Vagina (tissue), 2 donors: ENCODE results near the gene GRIN2A. TPM values are rescaled to one million over a fixed set of nuclear protein-coding genes. Genes with fewer than 3 reads are reported as not detected.

Experiments used
- DNase-seq, 2 donors: peaks; one replicate each; pipeline ENCODE4 v3.0.0-alpha.2; 2017; ENCODE audit errors: extremely low spot score in 2 of 2
- H3K27ac ChIP-seq: fragments of 200-600 bp; sonication (generic); one replicate; pipeline ENCODE4 v1.5.1; 2019
- H3K27me3 ChIP-seq: fragments of 200-600 bp; sonication (generic); one replicate; pipeline ENCODE4 v1.5.1; 2019
- H3K36me3 ChIP-seq, 2 donors: fragments of 200-600 bp; sonication (generic); one replicate each; pipeline ENCODE4 v1.5.1; 2017 to 2019
- H3K4me1 ChIP-seq: fragments of 200-600 bp; sonication (generic); one replicate; pipeline ENCODE4 v1.5.1; 2019
- H3K4me3 ChIP-seq, 2 donors: fragments of 200-600 bp; sonication (generic); 1 replicate in 1 of 2; 2 replicates in 1 of 2; pipeline ENCODE4 v1.5.1; 2016 to 2019
- H3K9me3 ChIP-seq: fragments of 200-600 bp; sonication (generic); one replicate; pipeline ENCODE4 v1.5.1; 2019
- POLR2A ChIP-seq, 2 donors: fragments of 450-650 bp; IDR thresholded peaks; one replicate each; pipeline ENCODE4 v1.6.1; 2017; ENCODE audit warnings: antibody characterized with exemption in 2 of 2, mild to moderate bottlenecking in 2 of 2, moderate library complexity in 2 of 2
- POLR2AphosphoS5 ChIP-seq, 2 donors: sonication (generic); formaldehyde crosslinking; IDR thresholded peaks; one replicate each; pipeline ENCODE4 v1.9.0; 2017; ENCODE audit warnings: antibody characterized with exemption in 2 of 2, mild to moderate bottlenecking in 2 of 2, low read depth in 1 of 2; ENCODE audit not compliant: insufficient read depth in 1 of 2
- intact Hi-C: fragments of 100-400 bp; cut with DNase I; formaldehyde crosslinking; loops from one replicate; pipeline ENCODE4 v1.15.1; 2023
- total RNA-seq: library from RNA; depleted of rRNA; stranded (reverse); fragments of >200 nt; gene quantifications from one replicate; pipeline ENCODE4 v1.2.3, GENCODE V29; 2016
- TF ChIP-seq, protein P1 (sequence below), 3 experiments: fragments of 450-650 bp in 2 of 3; fragments of 200-600 bp in 1 of 3; sonication (generic) in 1 of 3; IDR thresholded peaks; one replicate each; pipeline ENCODE4 v1.5.1; 2017 to 2019; ENCODE audit warnings: antibody characterized with exemption in 3 of 3, mild to moderate bottlenecking in 2 of 3, moderate library complexity in 2 of 3

The GRIN2A gene
- total RNA-seq, 1 donor from 2014 or later, result 1.5 TPM

DNA sequence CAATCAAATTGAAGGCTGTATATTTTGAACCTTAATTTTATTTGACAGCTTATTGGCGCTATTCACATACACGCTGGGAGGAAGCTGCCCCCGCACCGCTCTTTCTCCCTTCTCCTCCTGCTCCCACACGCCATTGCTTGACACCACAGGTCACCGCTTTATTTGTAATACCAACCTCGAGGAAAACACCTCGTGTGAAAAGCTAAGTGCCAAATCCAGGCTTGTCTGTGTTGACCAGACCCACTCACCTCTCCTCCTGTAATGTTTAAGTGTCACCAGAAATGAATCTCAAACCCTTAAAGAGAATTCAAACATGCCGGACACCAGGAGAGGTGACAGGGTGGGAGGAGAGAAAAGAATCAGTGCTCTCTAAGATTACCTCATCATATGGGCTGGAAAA lies 331.4 kb downstream of the GRIN2A start:
- H3K27me3 ChIP-seq, result no peaks in the 10 kb centered on the region
- intact Hi-C loops, result no loop called here
- no peak overlapping the region for H3K27ac ChIP-seq
- no peaks in the 10 kb centered on the region for H3K36me3 ChIP-seq
- no peaks in the 10 kb centered on the region for H3K9me3 ChIP-seq
- TF ChIP-seq POLR2AphosphoS5 (IDR thresholded peaks at IDR 0.05; ENCODE audit: insufficient read depth in 1 of 2, low read depth in 1 of 2) (no peak), POLR2A (IDR thresholded peaks at IDR 0.05) (no peak)
- TF ChIP-seq, protein P1, sequence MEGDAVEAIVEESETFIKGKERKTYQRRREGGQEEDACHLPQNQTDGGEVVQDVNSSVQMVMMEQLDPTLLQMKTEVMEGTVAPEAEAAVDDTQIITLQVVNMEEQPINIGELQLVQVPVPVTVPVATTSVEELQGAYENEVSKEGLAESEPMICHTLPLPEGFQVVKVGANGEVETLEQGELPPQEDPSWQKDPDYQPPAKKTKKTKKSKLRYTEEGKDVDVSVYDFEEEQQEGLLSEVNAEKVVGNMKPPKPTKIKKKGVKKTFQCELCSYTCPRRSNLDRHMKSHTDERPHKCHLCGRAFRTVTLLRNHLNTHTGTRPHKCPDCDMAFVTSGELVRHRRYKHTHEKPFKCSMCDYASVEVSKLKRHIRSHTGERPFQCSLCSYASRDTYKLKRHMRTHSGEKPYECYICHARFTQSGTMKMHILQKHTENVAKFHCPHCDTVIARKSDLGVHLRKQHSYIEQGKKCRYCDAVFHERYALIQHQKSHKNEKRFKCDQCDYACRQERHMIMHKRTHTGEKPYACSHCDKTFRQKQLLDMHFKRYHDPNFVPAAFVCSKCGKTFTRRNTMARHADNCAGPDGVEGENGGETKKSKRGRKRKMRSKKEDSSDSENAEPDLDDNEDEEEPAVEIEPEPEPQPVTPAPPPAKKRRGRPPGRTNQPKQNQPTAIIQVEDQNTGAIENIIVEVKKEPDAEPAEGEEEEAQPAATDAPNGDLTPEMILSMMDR (IDR thresholded peaks at IDR 0.05), result no peak
- H3K4me1 ChIP-seq, result no peaks in the 10 kb centered on the region
- H3K4me3 ChIP-seq, result no peak overlapping the region
- no peak for DNase-seq

DNA sequence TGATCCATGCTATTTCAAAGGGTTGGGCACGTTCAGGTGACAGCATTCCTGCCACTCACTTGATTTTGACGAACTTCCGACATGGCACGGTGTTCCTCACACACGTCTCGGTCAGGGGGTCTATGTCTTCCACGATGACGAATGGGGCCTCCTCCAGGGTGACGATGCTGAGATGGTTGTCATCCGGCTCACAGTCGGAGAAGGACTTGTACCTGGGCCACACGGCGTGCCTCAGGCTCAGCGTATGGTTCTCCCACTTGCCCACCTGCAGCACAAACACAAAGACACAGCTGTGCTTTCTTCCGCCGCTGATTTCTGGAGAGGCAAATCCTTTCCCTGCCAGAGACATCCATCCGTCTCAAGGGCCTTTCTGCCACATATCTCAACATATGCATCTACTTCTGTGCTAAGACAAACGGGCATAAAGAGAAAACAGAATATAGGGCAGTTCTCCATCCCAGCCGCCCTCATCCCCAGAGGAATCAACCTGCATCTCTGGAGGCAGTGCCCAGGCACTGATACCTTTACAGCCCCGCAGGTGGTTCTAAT lies 332.5 kb downstream of the GRIN2A start:
- DNase-seq, result no peak
- H3K27me3 ChIP-seq, result no peaks in the 10 kb centered on the region
- TF ChIP-seq, protein P1 (IDR thresholded peaks at IDR 0.05), result no peak
- no peak for TF ChIP-seq POLR2AphosphoS5 (IDR thresholded peaks at IDR 0.05; ENCODE audit: insufficient read depth in 1 of 2, low read depth in 1 of 2)
- no peak for TF ChIP-seq POLR2A (IDR thresholded peaks at IDR 0.05)
- no peak overlapping the region for H3K4me3 ChIP-seq
- no peaks in the 10 kb centered on the region for H3K36me3 ChIP-seq
- no peak overlapping the region for H3K27ac ChIP-seq
- no peaks in the 10 kb centered on the region for H3K4me1 ChIP-seq
- no peaks in the 10 kb centered on the region for H3K9me3 ChIP-seq
- intact Hi-C loops, result no loop called here

DNA sequence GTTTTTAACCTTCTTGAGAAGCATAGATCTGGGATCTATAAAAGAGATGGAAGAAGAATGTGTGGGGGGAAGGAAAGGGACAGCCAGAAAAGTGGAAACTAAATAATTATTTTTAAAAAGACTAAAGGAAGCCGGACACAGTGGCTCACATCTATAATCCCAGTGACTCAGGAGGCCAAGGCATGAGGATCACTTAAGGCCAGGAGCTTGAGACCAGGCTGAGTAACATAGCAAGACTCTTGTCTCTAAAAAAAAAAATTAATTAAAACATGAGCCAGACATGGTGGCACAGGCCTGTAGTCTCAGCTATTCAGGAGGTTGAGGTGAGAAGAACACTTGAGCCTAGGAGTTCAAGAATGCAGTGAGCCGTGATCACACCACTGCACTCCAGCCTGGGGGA lies 335.1 kb downstream of the GRIN2A start:
- H3K4me3 ChIP-seq, result no peak overlapping the region
- no peak for TF ChIP-seq POLR2AphosphoS5 (IDR thresholded peaks at IDR 0.05; ENCODE audit: insufficient read depth in 1 of 2, low read depth in 1 of 2)
- TF ChIP-seq, protein P1 (IDR thresholded peaks at IDR 0.05), result no peak
- intact Hi-C loops, result no loop called here
- no peaks in the 10 kb centered on the region for H3K36me3 ChIP-seq
- no peaks in the 10 kb centered on the region for H3K9me3 ChIP-seq
- no peaks in the 10 kb centered on the region for H3K4me1 ChIP-seq
- no peak overlapping the region for H3K27ac ChIP-seq
- DNase-seq, result no peak
- no peaks in the 10 kb centered on the region for H3K27me3 ChIP-seq

DNA sequence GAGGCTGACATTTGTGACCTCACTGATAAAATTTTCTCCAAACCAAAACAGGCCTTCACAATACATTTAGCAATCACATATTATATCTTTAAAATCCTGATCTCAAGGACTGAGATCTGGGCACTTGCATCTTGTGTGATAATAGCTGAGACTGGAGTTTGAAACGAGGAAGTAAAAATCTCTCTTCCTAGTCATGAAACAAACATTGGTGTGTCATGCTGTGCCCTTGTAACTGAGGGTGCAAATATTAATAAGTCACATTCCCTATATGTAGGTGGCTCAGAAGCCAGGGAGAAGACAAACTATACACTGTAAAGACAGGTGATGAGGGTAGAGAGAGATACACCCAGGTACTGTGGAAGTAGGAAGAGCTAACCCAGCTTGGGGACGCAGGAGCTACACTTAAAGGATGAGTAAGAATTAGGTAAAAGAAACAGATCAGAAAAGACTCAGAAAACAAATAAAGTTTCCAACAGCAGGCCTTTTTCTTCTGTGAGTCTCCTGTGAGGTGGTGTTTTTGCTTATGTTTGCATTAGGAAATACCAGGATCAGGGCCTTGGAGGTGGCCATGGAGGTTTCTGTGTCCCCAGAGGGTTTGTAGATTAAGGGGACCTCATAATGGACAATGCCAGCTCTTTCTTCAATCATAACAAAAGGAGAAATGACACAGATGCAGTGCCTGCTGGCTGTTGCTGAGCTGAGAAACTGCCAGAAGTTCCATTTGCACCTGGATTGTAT lies 335.7 kb downstream of the GRIN2A start:
- Histone ChIP-seq H3K4me1 (no peaks in the 10 kb centered on the region), H3K9me3 (no peaks in the 10 kb centered on the region), H3K4me3 (no peak overlapping the region), H3K27ac (no peak overlapping the region), H3K36me3 (no peaks in the 10 kb centered on the region), H3K27me3 (no peaks in the 10 kb centered on the region)
- intact Hi-C loops, result no loop called here
- DNase-seq, result no peak
- TF ChIP-seq, protein P1 (IDR thresholded peaks at IDR 0.05), result no peak
- TF ChIP-seq POLR2AphosphoS5 (IDR thresholded peaks at IDR 0.05; ENCODE audit: insufficient read depth in 1 of 2, low read depth in 1 of 2) (no peak), POLR2A (IDR thresholded peaks at IDR 0.05) (no peak)

DNA sequence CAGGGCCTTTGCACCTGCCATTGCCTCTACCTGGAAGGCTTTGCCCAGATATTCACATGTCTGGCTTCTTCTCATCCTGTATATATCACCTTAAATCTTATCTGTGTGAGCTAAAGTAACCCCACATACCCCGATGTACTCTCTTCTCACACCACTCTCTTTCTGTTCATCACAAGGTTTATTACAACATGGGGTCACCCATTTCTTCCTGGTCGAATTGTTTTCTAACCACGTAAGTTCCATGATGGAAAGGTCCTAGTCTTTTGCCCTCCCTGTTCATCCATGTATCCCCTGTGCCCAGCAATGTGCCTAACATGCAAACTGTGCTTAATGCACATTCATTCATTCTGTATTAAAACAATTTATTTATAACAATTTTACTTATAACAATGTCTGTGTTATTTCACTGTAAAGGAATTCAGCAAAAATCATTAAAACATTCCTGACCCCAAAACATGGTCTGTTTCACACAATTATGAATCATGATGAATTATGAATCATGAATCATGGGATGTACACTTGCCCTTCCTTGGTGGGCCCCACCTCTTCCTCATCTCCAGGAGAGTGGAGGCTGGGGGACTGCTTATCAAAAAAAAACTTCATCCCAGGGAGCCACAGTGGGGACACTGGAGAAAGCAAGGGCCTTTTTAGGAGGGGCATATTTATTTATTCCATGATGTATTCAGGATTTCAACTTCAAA lies 336.4 kb downstream of the GRIN2A start:
- H3K27ac ChIP-seq, result no peak overlapping the region
- no peak overlapping the region for H3K4me3 ChIP-seq
- TF ChIP-seq POLR2AphosphoS5 (IDR thresholded peaks at IDR 0.05; ENCODE audit: insufficient read depth in 1 of 2, low read depth in 1 of 2), result no peak
- TF ChIP-seq POLR2A (IDR thresholded peaks at IDR 0.05), result no peak
- TF ChIP-seq, protein P1 (IDR thresholded peaks at IDR 0.05), result no peak
- intact Hi-C loops, result no loop called here
- no peaks in the 10 kb centered on the region for H3K9me3 ChIP-seq
- H3K27me3 ChIP-seq, result no peaks in the 10 kb centered on the region
- H3K36me3 ChIP-seq, result no peaks in the 10 kb centered on the region
- DNase-seq, result no peak
- H3K4me1 ChIP-seq, result no peaks in the 10 kb centered on the region
